GM23338 (cell line): ENCODE results near the gene PTPRN2. TPM values are rescaled to one million over a fixed set of nuclear protein-coding genes. Genes with fewer than 3 reads are reported as not detected.

Source experiments
- ATAC-seq: fragments of 200-7000 bp; cut with Tn5 transposase; 3 replicates; pipeline ENCODE4 v1.9.1; 2020
- DNase-seq: peaks from one replicate; pipeline ENCODE4 v3.0.0-alpha.2; 2015; ENCODE audit warnings: low spot score
- H2AFZ ChIP-seq: fragments of 200-600 bp; sonication (generic); 2 replicates; pipeline ENCODE4 v1.8.0; 2016; ENCODE audit warnings: antibody characterized with exemption, mild to moderate bottlenecking, moderate library complexity
- H3F3A ChIP-seq: fragments of 200-600 bp; sonication (generic); replicated peaks from 2 replicates; pipeline ENCODE4 v1.8.0; 2017; ENCODE audit warnings: antibody characterized with exemption, mixed run types, low read depth
- H3K27ac ChIP-seq: fragments of 200-600 bp; sonication (generic); 2 replicates; pipeline ENCODE4 v1.6.1; 2016; ENCODE audit warnings: low read depth
- H3K27me3 ChIP-seq: fragments of 200-600 bp; sonication (generic); 2 replicates; pipeline ENCODE4 v1.8.0; 2016; ENCODE audit warnings: mild to moderate bottlenecking, mixed run types, moderate library complexity; ENCODE audit not compliant: insufficient read depth
- H3K36me3 ChIP-seq: fragments of 200-600 bp; sonication (generic); 2 replicates; pipeline ENCODE4 v1.8.0; 2016; ENCODE audit warnings: mild to moderate bottlenecking; ENCODE audit not compliant: insufficient read depth
- H3K4me1 ChIP-seq: fragments of 200-600 bp; sonication (generic); 2 replicates; pipeline ENCODE4 v1.8.0; 2016; ENCODE audit warnings: mild to moderate bottlenecking, moderate library complexity; ENCODE audit not compliant: insufficient read depth
- H3K4me2 ChIP-seq: fragments of 200-600 bp; sonication (generic); 2 replicates; pipeline ENCODE4 v1.7.1; 2017; ENCODE audit warnings: mixed run types
- H3K4me3 ChIP-seq: fragments of 200-600 bp; sonication (generic); 2 replicates; pipeline ENCODE4 v1.6.1; 2016; ENCODE audit warnings: mixed run types
- H3K79me2 ChIP-seq: fragments of 200-600 bp; sonication (generic); replicated peaks from 2 replicates; pipeline ENCODE4 v1.8.0; 2017; ENCODE audit warnings: mild to moderate bottlenecking; ENCODE audit not compliant: insufficient read depth
- H3K9me2 ChIP-seq: fragments of 200-600 bp; sonication (generic); 2 replicates; pipeline ENCODE4 v1.8.0; 2017; ENCODE audit not compliant: insufficient read depth
- H4K20me1 ChIP-seq: fragments of 200-600 bp; sonication (generic); replicated peaks from 2 replicates; pipeline ENCODE4 v1.8.0; 2017; ENCODE audit warnings: mild to moderate bottlenecking; ENCODE audit not compliant: insufficient read depth
- H3K27ac Mint-ChIP-seq: 2 replicates; pipeline ENCODE4 v1.8.0; 2020; ENCODE audit warnings: inconsistent platforms, mild to moderate bottlenecking, moderate library complexity, mixed read lengths
- H3K27me3 Mint-ChIP-seq: 3 replicates; pipeline ENCODE4 v1.8.0; 2022; ENCODE audit warnings: low read depth, mild to moderate bottlenecking, moderate library complexity, mixed read lengths, inconsistent platforms; ENCODE audit not compliant: insufficient read depth, poor library complexity
- H3K36me3 Mint-ChIP-seq: 3 replicates; pipeline ENCODE4 v1.8.0; 2021; ENCODE audit warnings: low read depth, mild to moderate bottlenecking, inconsistent platforms, moderate library complexity, mixed read lengths
- H3K4me1 Mint-ChIP-seq: 3 replicates; pipeline ENCODE4 v1.8.0; 2020; ENCODE audit warnings: mild to moderate bottlenecking, inconsistent platforms, mixed read lengths
- H3K4me3 Mint-ChIP-seq: 3 replicates; pipeline ENCODE4 v1.8.0; 2021; ENCODE audit warnings: moderate library complexity, mild to moderate bottlenecking, inconsistent platforms, mixed read lengths
- H3K9me3 Mint-ChIP-seq: 3 replicates; pipeline ENCODE4 v1.8.0; 2020; ENCODE audit warnings: moderate library complexity, mild to moderate bottlenecking, inconsistent platforms, mixed read lengths
- ETS1 ChIP-seq: IDR thresholded peaks from 2 replicates; pipeline ENCODE4 v1.6.1; 2016; ENCODE audit warnings: antibody characterized with exemption
- EZH2 ChIP-seq: fragments of 200-600 bp; sonication (generic); IDR thresholded peaks from one replicate; pipeline ENCODE4 v1.8.0; 2017; ENCODE audit warnings: antibody characterized with exemption, mild to moderate bottlenecking, low read depth; ENCODE audit not compliant: unreplicated experiment
- EZH2phosphoT487 ChIP-seq: fragments of 200-600 bp; sonication (generic); IDR thresholded peaks from one replicate; pipeline ENCODE4 v1.8.1; 2018; ENCODE audit warnings: antibody characterized with exemption; ENCODE audit not compliant: unreplicated experiment
- JUNB ChIP-seq: IDR thresholded peaks from one replicate; pipeline ENCODE4 v1.6.1; 2016; ENCODE audit warnings: antibody characterized with exemption; ENCODE audit not compliant: unreplicated experiment
- NANOG ChIP-seq: IDR thresholded peaks from 2 replicates; pipeline ENCODE4 v1.6.1; 2016; ENCODE audit warnings: antibody characterized with exemption, borderline replicate concordance
- POLR2AphosphoS5 ChIP-seq: IDR thresholded peaks from 2 replicates; pipeline ENCODE4 v1.6.1; 2016; ENCODE audit warnings: antibody characterized with exemption, low read depth
- STAT1 ChIP-seq: IDR thresholded peaks from one replicate; pipeline ENCODE4 v1.6.1; 2016; ENCODE audit warnings: antibody characterized with exemption; ENCODE audit not compliant: unreplicated experiment
- ZNF114 ChIP-seq: fragments of 250-450 bp; sonication (Bioruptor Pico); IDR thresholded peaks from 2 replicates; pipeline ENCODE4 v1.5.0; 2020; ENCODE audit warnings: mild to moderate bottlenecking, moderate library complexity
- ZNF331 ChIP-seq: fragments of 250-450 bp; sonication (Bioruptor Pico); IDR thresholded peaks from 2 replicates; pipeline ENCODE4 v1.5.0; 2020; ENCODE audit warnings: low read depth, mild to moderate bottlenecking, moderate library complexity
- polyA plus RNA-seq: library from polyadenylated mRNA; unstranded; fragments of >200 nt; fragmentation: Nextera tagmentation; extraction: Ambion mirVana; gene quantifications from 2 replicates; pipeline ENCODE4 v1.2.1, GENCODE V29; 2016
- total RNA-seq: library from RNA; depleted of rRNA; stranded (reverse); fragments of >200 nt; shearing (Covaris generic); gene quantifications from 2 replicates; pipeline ENCODE4 v1.2.3, GENCODE V29; 2014
- TF ChIP-seq, protein P1 (sequence below): IDR thresholded peaks from one replicate; pipeline ENCODE4 v1.6.1; 2018; ENCODE audit warnings: antibody characterized with exemption; ENCODE audit not compliant: unreplicated experiment

Gene PTPRN2
- total and polyA plus RNA-seq, 2 experiments from 2014 or later: 0.87 to 4.0 TPM

DNA sequence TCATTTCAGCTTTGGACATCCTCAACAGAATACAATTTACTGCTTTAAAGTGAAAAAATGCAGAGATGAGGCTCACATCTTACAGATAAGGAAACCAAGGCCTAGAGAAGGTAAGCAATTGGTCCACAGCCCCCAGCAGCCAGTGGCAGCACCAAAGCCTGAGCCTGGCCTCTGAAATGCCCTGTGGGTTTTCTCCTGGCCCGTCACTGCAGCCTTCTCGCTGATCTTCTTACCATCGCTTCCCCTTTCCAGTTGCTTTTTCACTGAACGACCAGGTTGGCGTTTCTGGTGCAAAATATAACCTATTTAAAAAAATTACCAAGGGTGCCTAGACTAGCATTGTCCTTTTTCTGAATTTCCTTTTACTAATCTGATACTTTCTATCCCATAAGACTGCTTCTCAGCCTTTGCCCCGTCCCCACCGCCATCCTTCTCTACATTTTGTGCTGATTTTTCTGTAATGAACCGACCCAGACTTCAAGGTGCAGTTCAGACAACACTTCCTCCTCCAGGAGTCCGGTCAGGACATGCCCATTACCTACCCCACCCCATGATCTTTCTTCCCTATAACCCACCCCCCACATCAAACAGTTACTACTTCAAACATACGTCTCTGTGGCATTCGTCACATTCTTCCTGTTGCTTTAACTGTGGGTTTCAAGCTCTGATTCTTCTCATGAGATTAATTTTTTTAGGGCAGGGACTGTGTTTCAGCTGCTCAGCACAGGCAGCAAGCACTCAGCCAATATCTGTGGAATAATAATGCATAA is 961.5 kb downstream of the PTPRN2 start:
- no peaks in the 10 kb centered on the region for H3K4me1 Mint-ChIP-seq
- peaks cover 6% of the 10 kb centered on the region for H3K27me3 Mint-ChIP-seq
- Histone ChIP-seq H3K27me3 (no peaks in the 10 kb centered on the region), H2AFZ (no peak overlapping the region), H3F3A (no peaks in the 10 kb centered on the region), H3K4me1 (no peaks in the 10 kb centered on the region), H3K4me2 (no peak overlapping the region), H3K79me2 (no peaks in the 10 kb centered on the region), H4K20me1 (no peaks in the 10 kb centered on the region), H3K27ac (no peak overlapping the region), H3K36me3 (no peaks in the 10 kb centered on the region; the same call in 1 of the 2 replicates), H3K4me3 (no peak overlapping the region), H3K9me2 (no peaks in the 10 kb centered on the region)
- H3K4me3 Mint-ChIP-seq: no peak overlapping the region
- TF ChIP-seq, protein P1, sequence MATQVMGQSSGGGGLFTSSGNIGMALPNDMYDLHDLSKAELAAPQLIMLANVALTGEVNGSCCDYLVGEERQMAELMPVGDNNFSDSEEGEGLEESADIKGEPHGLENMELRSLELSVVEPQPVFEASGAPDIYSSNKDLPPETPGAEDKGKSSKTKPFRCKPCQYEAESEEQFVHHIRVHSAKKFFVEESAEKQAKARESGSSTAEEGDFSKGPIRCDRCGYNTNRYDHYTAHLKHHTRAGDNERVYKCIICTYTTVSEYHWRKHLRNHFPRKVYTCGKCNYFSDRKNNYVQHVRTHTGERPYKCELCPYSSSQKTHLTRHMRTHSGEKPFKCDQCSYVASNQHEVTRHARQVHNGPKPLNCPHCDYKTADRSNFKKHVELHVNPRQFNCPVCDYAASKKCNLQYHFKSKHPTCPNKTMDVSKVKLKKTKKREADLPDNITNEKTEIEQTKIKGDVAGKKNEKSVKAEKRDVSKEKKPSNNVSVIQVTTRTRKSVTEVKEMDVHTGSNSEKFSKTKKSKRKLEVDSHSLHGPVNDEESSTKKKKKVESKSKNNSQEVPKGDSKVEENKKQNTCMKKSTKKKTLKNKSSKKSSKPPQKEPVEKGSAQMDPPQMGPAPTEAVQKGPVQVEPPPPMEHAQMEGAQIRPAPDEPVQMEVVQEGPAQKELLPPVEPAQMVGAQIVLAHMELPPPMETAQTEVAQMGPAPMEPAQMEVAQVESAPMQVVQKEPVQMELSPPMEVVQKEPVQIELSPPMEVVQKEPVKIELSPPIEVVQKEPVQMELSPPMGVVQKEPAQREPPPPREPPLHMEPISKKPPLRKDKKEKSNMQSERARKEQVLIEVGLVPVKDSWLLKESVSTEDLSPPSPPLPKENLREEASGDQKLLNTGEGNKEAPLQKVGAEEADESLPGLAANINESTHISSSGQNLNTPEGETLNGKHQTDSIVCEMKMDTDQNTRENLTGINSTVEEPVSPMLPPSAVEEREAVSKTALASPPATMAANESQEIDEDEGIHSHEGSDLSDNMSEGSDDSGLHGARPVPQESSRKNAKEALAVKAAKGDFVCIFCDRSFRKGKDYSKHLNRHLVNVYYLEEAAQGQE: no peak
- peaks cover 98% of the 10 kb centered on the region for H3K9me3 Mint-ChIP-seq
- peaks cover 45% of the 10 kb centered on the region for H3K36me3 Mint-ChIP-seq
- no peak overlapping the region for H3K27ac Mint-ChIP-seq
- DNase-seq: no peak
- ATAC-seq: no peak

- H4K20me1 ChIP-seq: no peaks in the 10 kb centered on the region
- H3K27me3 ChIP-seq: no peaks in the 10 kb centered on the region
- no peak overlapping the region for H2AFZ ChIP-seq
- no peaks in the 10 kb centered on the region for H3F3A ChIP-seq
- no peak overlapping the region for H3K27ac ChIP-seq
- H3K9me2 ChIP-seq: no peaks in the 10 kb centered on the region
- DNase-seq (no peak), ATAC-seq (no peak)
- H3K36me3 ChIP-seq: no peaks in the 10 kb centered on the region; the same call in 1 of the 2 replicates
- no peak overlapping the region for H3K4me2 ChIP-seq
- Mint-ChIP-seq H3K4me1 (no peaks in the 10 kb centered on the region), H3K27me3 (peaks cover 10% of the 10 kb centered on the region), H3K36me3 (peaks cover 51% of the 10 kb centered on the region), H3K27ac (no peak overlapping the region), H3K9me3 (peaks cover 96% of the 10 kb centered on the region), H3K4me3 (no peak overlapping the region)
- H3K4me1 ChIP-seq: no peaks in the 10 kb centered on the region
- no peaks in the 10 kb centered on the region for H3K79me2 ChIP-seq
- H3K4me3 ChIP-seq: no peak overlapping the region
- TF ChIP-seq ZNF331 (no peak), EZH2phosphoT487 (no peak), JUNB (no peak), EZH2 (no peak), NANOG (no peak), ZNF114 (CRISPR knock-in tag) (no peak), STAT1 (no peak), POLR2AphosphoS5 (no peak), ETS1 (no peak)
- TF ChIP-seq, protein P1: no peak
Observed at GRCh38 chr7:157623556-157623955, 964.1 kb downstream of the PTPRN2 start.
